GM12873 (cell line): Measurements from ENCODE around the gene ISL1.

Experiments used
- CTCF ChIP-seq: IDR thresholded peaks from 2 replicates; pipeline ENCODE4 v1.5.1; 2012; ENCODE audit warnings: low read depth, mild to moderate bottlenecking, moderate library complexity, low read length, control low read depth; ENCODE audit not compliant: insufficient read depth; ENCODE audit errors: missing control alignments

Gene ISL1

GRCh38 chr5:51383131-51384121, at the start of gene ISL1:
ISL1 (plus strand) TSS chr5:51383448; CDS start chr5:51383672, 224 bp downstream.
- no peak for TF ChIP-seq CTCF

GRCh38 chr5:51336878-51337277, 46.4 kb upstream of the ISL1 start:
- no peak for TF ChIP-seq CTCF

GRCh38 chr5:51345106-51345505, 38.1 kb upstream of the ISL1 start:
- no peak for TF ChIP-seq CTCF

GRCh38 chr5:51347157-51347556, 36.1 kb upstream of the ISL1 start:
- no peak for TF ChIP-seq CTCF

GRCh38 chr5:51347704-51348103, 35.5 kb upstream of the ISL1 start:
- TF ChIP-seq CTCF: no peak

GRCh38 chr5:51371052-51371451, 12.2 kb upstream of the ISL1 start:
- no peak for TF ChIP-seq CTCF

GRCh38 chr5:51373880-51374523, 9.2 kb upstream of the ISL1 start:
- no peak for TF ChIP-seq CTCF
